Measurements from ENCODE around the gene DIAPH3. TPM values are rescaled to one million over a fixed set of nuclear protein-coding genes. Genes with fewer than 3 reads are reported as not detected.

DIAPH3 gene
- total RNA-seq, 2 experiments from 2014 or later = 24.0 to 24.3 TPM

DNA sequence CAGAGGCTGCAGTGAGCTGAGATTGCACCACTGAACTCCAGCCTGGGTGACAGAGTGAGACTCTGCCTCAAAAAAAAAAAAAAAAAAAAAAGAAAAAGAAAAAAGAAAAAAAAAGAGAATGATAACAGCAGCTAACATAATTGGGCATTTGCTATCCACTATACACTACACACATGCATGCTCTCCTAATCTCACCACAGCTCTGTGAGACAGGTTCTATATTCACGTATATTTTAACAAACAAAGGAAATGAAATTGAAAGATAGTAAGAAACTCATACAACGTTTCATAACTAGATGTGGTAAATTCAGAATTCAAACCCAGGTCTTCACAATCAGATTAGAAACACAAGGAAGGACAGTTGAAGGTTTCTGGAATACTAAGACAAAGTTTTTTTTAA, 265.7 kb downstream of the DIAPH3 start:
- Mint-ChIP-seq H3K27ac (no peak overlapping the region), H3K4me1 (ENCODE audit: low read depth) (no peaks in the 10 kb centered on the region), H3K4me3 (no peak overlapping the region), H3K27me3 (ENCODE audit: low read depth) (no peaks in the 10 kb centered on the region), H3K9me3 (no peaks in the 10 kb centered on the region), H3K36me3 (ENCODE audit: low read depth) (no peaks in the 10 kb centered on the region)
- no peak for DNase-seq
- intact Hi-C loops (cut with micrococcal nuclease) = no loop called here
- CTCF ChIA-PET = no interaction called here

DNA sequence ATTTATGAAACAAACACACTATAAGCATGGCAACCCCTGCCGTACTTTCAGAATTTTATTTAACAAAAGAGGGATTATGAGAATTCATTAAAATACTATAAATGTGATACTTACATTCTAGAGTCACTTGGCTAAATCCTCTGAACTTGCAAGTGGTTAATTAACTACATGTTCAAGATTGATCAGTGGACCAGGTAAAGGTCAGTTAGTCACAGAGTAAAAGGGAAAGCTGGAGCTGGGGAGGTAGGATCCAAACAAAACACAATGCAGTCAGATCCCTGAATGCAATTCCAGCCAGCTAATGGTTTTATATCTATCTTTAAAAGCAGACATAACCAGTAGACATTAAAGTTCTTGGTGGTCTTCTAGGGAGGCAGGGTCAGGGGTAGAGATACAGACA, 270.5 kb downstream of the DIAPH3 start:
- intact Hi-C loops (cut with micrococcal nuclease) = no loop called here

DNA sequence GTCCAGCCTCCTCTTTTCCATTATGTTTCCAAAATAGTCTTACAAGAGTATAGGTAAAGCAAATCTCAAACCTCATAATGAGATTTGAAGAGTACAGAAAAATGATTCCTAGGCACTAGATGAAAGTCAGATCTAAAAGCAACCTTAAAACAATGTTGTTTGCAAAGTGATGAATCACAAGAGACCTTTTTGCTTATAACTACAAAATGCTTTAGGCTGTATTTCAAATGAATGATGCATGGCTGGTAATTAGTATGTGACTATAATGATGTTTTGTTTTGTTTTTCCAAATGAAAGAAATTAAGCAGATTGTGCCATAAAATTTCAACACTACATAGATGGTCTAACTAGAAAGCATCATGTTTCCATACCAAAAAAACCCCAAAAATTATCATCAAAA, 272.7 kb downstream of the DIAPH3 start:
- no peaks in the 10 kb centered on the region for H3K27me3 Mint-ChIP-seq (ENCODE audit: low read depth)
- no peak overlapping the region for H3K27ac Mint-ChIP-seq

More for the DNA sequence above, 270.5 kb downstream of the DIAPH3 start:
- Mint-ChIP-seq H3K4me3 (no peak overlapping the region), H3K36me3 (ENCODE audit: low read depth) (no peaks in the 10 kb centered on the region), H3K27ac (no peak overlapping the region), H3K4me1 (ENCODE audit: low read depth) (no peaks in the 10 kb centered on the region), H3K27me3 (ENCODE audit: low read depth) (no peaks in the 10 kb centered on the region), H3K9me3 (no peaks in the 10 kb centered on the region)
- no peak for DNase-seq
- CTCF ChIA-PET = no interaction called here

DNA sequence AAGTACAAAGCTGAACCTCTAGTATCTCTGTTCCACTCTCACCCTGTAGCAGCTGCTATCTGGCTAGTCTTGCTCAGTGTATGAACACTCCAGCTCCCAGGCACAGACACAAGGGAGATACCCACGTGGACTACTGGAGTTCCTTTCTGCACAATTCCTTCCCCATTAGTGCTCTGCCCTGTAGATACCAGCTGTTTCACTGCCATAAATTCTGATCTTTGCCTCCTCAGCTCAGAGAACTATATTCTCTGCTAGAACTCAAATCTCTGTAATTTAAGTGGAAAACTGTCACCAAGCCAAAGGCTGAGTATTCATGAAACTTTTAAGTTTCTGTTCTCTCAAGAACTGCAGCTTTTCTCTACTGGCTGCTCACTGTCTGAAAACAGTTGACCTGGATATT, 273.7 kb downstream of the DIAPH3 start:
- H3K27ac Mint-ChIP-seq = no peak overlapping the region
- H3K4me1 Mint-ChIP-seq (ENCODE audit: low read depth) = no peaks in the 10 kb centered on the region
- H3K9me3 Mint-ChIP-seq = no peaks in the 10 kb centered on the region
- no peak for DNase-seq
- no peak overlapping the region for H3K4me3 Mint-ChIP-seq
- CTCF ChIA-PET = no interaction called here
- intact Hi-C loops (cut with micrococcal nuclease) = no loop called here
- H3K36me3 Mint-ChIP-seq (ENCODE audit: low read depth) = no peaks in the 10 kb centered on the region
- H3K27me3 Mint-ChIP-seq (ENCODE audit: low read depth) = no peaks in the 10 kb centered on the region

More for the DNA sequence above, 272.7 kb downstream of the DIAPH3 start:
- DNase-seq = no peak
- CTCF ChIA-PET = no interaction called here
- H3K9me3 Mint-ChIP-seq = no peaks in the 10 kb centered on the region
- no peaks in the 10 kb centered on the region for H3K36me3 Mint-ChIP-seq (ENCODE audit: low read depth)
- intact Hi-C loops (cut with micrococcal nuclease) = no loop called here
- H3K4me3 Mint-ChIP-seq = no peak overlapping the region
- no peaks in the 10 kb centered on the region for H3K4me1 Mint-ChIP-seq (ENCODE audit: low read depth)

DNA sequence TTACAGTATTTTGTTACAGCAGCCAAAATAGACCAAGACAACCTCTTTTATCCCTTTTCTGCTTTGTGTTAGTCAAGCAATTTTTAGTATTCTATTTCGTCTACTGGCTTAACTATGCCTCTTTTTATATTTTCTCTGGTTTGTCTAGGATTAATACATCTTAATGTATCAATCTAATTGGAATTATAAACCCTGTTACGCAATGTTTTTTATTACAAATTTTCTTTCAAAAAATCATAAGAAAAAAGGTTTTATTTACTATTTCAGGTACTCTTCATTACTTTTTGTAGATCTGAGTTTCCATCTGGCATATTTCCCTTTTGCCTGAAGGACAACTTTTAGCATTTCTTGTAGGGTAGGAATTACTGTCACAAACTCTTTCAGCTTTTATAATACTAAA, 275.3 kb downstream of the DIAPH3 start:
- Mint-ChIP-seq H3K4me3 (no peak overlapping the region), H3K27me3 (ENCODE audit: low read depth) (no peaks in the 10 kb centered on the region), H3K36me3 (ENCODE audit: low read depth) (no peaks in the 10 kb centered on the region), H3K4me1 (ENCODE audit: low read depth) (no peaks in the 10 kb centered on the region), H3K9me3 (no peaks in the 10 kb centered on the region), H3K27ac (no peak overlapping the region)
- intact Hi-C loops (cut with micrococcal nuclease) = no loop called here
- DNase-seq = no peak
- CTCF ChIA-PET = no interaction called here

DNA sequence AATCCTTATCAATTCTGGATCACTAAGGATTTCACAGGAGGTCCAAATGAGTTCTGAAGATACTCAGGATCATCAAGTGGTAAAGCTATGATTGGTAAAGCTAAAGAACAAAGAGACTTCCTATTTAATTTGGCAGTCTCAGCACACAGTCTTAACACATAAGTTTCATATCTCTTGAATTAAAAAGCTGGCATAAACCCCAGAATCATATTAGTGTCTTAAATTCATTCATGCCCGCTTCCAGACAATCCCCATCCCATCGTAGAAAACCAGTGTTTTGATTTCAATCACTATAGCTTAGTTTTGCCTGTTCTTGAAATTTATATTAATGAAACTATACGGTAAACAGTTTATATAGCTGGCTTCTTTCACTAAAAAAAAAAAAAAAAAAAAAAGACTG, 278.7 kb downstream of the DIAPH3 start:
- intact Hi-C loops (cut with micrococcal nuclease) = no loop called here
- DNase-seq = no peak
- no peak overlapping the region for H3K4me3 Mint-ChIP-seq
- H3K27me3 Mint-ChIP-seq (ENCODE audit: low read depth) = no peaks in the 10 kb centered on the region
- no peaks in the 10 kb centered on the region for H3K9me3 Mint-ChIP-seq
- H3K36me3 Mint-ChIP-seq (ENCODE audit: low read depth) = no peaks in the 10 kb centered on the region
- H3K4me1 Mint-ChIP-seq (ENCODE audit: low read depth) = no peaks in the 10 kb centered on the region
- no peak overlapping the region for H3K27ac Mint-ChIP-seq
- CTCF ChIA-PET = no interaction called here

DNA sequence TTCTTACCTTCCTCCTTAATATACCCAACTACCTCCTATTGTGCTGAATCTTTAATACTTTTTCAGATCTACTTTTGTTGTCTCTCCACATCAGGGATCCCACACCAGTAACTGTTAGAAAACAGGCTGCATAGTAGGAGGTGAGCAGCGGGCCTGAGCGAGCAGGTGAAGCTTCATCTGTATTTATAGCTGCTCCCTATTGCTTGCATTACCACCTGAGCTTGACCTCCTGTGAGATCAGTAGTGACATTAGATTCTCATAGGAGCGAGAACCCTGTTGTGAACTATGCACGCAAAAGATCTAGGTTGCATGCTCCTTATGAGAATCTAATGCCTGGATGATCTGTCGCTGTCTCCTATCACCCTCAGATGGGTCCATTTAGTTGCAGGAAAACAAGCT, 279.8 kb downstream of the DIAPH3 start:
- CTCF ChIA-PET = interaction anchor here (0.6 kb wide), 1 partner anchor 240 kb away, joined by 3 read pairs; no protein-coding TSS in a partner anchor

DNA sequence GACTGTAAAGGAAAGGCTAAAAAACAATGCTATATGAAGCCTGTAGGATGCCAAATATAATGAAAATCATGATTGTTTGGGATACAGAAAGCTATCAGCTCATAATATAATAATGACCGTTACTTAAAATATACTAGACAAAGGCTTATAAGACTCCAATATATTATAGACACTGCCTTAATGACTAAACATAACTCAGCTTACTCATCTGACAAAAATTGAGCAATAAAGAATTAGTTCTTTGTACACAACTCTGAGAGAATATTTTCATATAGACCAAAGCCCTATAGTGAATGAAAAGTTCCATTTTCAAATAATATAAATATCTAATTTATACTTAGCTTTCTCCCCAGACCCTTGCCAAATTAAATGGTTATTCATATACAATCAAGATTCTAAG, 283.3 kb downstream of the DIAPH3 start:
- H3K4me1 Mint-ChIP-seq (ENCODE audit: low read depth) = no peaks in the 10 kb centered on the region
- no peak overlapping the region for H3K4me3 Mint-ChIP-seq
- no peak for DNase-seq
- no peaks in the 10 kb centered on the region for H3K27me3 Mint-ChIP-seq (ENCODE audit: low read depth)
- H3K36me3 Mint-ChIP-seq (ENCODE audit: low read depth) = no peaks in the 10 kb centered on the region
- H3K9me3 Mint-ChIP-seq = no peaks in the 10 kb centered on the region
- no peak overlapping the region for H3K27ac Mint-ChIP-seq
- intact Hi-C loops (cut with micrococcal nuclease) = no loop called here
- CTCF ChIA-PET = no interaction called here

More for the DNA sequence above, 279.8 kb downstream of the DIAPH3 start:
- no peaks in the 10 kb centered on the region for H3K4me1 Mint-ChIP-seq (ENCODE audit: low read depth)
- no peaks in the 10 kb centered on the region for H3K36me3 Mint-ChIP-seq (ENCODE audit: low read depth)
- H3K27ac Mint-ChIP-seq = no peak overlapping the region
- intact Hi-C loops (cut with micrococcal nuclease) = no loop called here
- no peaks in the 10 kb centered on the region for H3K9me3 Mint-ChIP-seq
- DNase-seq = no peak
- no peaks in the 10 kb centered on the region for H3K27me3 Mint-ChIP-seq (ENCODE audit: low read depth)
- H3K4me3 Mint-ChIP-seq = no peak overlapping the region

DNA sequence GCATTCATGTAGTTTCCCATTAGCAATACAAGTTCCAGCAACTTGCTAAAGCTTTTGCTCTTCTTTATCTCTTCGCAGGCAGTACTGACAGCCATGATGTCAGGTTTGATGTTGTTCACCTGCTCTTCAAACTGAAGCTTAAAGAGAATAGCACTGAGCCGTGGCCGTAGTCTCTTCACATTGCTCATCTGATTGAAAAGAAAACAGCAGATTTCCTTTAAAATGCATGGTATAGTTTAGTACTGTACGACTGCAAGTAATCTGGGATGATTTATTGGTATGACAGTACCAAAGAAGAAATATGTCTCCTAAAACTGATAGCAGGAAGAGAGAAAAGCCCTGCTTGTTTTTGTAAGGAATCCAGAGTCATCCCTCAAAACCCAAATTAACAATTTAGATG, 284.4 kb downstream of the DIAPH3 start:
- Mint-ChIP-seq H3K27me3 (ENCODE audit: low read depth) (no peaks in the 10 kb centered on the region), H3K4me3 (no peak overlapping the region), H3K27ac (no peak overlapping the region), H3K9me3 (no peaks in the 10 kb centered on the region), H3K36me3 (ENCODE audit: low read depth) (no peaks in the 10 kb centered on the region), H3K4me1 (ENCODE audit: low read depth) (no peaks in the 10 kb centered on the region)
- intact Hi-C loops (cut with micrococcal nuclease) = no loop called here
- no peak for DNase-seq
- CTCF ChIA-PET = no interaction called here

DNA sequence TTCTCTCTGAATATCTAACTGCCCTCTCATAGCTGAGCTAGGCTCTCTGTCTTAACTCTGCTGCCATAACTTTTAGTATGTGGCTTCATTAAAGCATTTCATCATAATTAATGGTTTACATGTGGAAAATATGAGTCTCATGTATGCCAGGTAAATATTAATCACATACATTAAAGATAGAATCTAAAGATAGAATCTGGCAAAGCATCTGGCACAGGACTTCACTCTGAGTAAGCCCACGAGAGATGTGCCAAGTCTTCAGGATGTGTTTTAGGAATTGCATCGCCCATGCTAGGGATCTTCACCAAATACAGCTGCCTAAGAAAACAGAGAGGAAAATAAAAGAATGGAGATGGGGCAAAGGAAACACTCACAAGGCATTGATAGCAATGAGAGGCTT, 285.8 kb downstream of the DIAPH3 start:
- CTCF ChIA-PET = no interaction called here
- no peaks in the 10 kb centered on the region for H3K27me3 Mint-ChIP-seq (ENCODE audit: low read depth)
- H3K9me3 Mint-ChIP-seq = no peaks in the 10 kb centered on the region
- no peak overlapping the region for H3K4me3 Mint-ChIP-seq
- no peak overlapping the region for H3K27ac Mint-ChIP-seq
- no peaks in the 10 kb centered on the region for H3K4me1 Mint-ChIP-seq (ENCODE audit: low read depth)
- DNase-seq = no peak
- H3K36me3 Mint-ChIP-seq (ENCODE audit: low read depth) = no peaks in the 10 kb centered on the region
- intact Hi-C loops (cut with micrococcal nuclease) = no loop called here

DNA sequence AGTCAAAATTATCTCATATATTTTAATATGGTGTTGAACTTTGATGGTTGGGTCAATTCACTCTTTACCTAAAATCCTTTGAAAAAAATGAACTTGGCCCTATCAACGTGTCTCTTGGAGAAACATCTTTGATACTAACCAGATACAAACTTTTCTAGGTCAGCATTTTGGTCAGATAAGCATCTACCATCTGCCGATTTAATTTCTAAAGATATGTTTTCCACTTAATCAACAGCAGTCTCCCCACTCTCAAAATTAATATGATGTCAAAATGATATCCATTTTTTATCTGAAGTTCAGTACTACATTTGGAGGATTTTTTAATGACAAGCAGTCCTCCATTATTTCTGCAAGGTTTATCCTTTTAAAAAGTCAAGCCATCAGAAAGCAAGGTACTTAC, 288.8 kb downstream of the DIAPH3 start:
- intact Hi-C loops (cut with micrococcal nuclease) = no loop called here
- CTCF ChIA-PET = no interaction called here

DNA sequence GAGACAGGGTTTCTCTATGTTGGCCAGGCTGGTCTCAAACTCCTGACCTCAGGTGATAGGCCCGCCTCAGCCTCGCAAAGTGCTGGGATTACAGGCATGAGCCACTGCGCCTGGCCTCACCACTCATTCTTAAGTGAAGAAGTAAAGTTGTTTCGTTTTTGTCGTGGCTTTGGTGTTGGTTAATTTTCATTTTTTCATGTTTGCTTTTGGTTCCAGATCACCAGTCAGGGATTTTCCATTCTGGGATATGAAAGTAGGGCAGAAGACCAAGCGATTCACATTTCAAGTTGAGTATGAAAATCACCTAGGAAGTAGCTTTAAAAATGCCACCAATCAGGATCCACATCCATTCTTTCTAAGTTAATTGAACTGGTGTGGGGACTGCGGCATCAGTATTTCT, 289.9 kb downstream of the DIAPH3 start:
- no peak for DNase-seq
- H3K4me3 Mint-ChIP-seq = no peak overlapping the region

More for the DNA sequence above, 288.8 kb downstream of the DIAPH3 start:
- Mint-ChIP-seq H3K27me3 (ENCODE audit: low read depth) (no peaks in the 10 kb centered on the region), H3K4me3 (no peak overlapping the region), H3K27ac (no peak overlapping the region), H3K9me3 (no peaks in the 10 kb centered on the region), H3K4me1 (ENCODE audit: low read depth) (no peaks in the 10 kb centered on the region), H3K36me3 (ENCODE audit: low read depth) (no peaks in the 10 kb centered on the region)
- DNase-seq = no peak

DNA sequence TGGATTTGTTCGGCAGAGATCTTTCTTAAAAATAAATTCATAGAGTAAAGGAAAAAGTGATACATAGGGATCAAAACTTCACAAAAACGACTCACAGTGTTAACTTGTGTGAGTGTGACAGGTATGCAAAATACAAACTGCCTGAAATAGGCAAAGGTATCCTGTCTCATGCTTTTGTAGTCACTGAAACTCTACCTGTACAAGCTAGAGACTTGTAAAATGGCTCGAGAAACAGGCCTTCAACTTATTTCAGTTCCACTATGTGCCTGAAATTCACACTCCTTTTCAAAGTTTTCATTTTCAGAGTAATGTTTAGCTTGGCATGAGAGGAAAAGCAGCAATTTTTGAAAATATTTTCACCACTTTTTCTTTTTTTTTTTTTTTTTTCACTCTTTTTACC, 290.4 kb downstream of the DIAPH3 start:
- Mint-ChIP-seq H3K9me3 (no peaks in the 10 kb centered on the region), H3K27ac (no peak overlapping the region), H3K36me3 (ENCODE audit: low read depth) (no peaks in the 10 kb centered on the region), H3K4me1 (ENCODE audit: low read depth) (no peaks in the 10 kb centered on the region), H3K4me3 (no peak overlapping the region), H3K27me3 (ENCODE audit: low read depth) (no peaks in the 10 kb centered on the region)
- intact Hi-C loops (cut with micrococcal nuclease) = no loop called here
- CTCF ChIA-PET = no interaction called here
- DNase-seq = no peak

More for the DNA sequence above, 289.9 kb downstream of the DIAPH3 start:
- intact Hi-C loops (cut with micrococcal nuclease) = no loop called here
- H3K36me3 Mint-ChIP-seq (ENCODE audit: low read depth) = no peaks in the 10 kb centered on the region
- no peaks in the 10 kb centered on the region for H3K9me3 Mint-ChIP-seq
- CTCF ChIA-PET = no interaction called here
- no peaks in the 10 kb centered on the region for H3K4me1 Mint-ChIP-seq (ENCODE audit: low read depth)
- H3K27ac Mint-ChIP-seq = no peak overlapping the region
- no peaks in the 10 kb centered on the region for H3K27me3 Mint-ChIP-seq (ENCODE audit: low read depth)

DNA sequence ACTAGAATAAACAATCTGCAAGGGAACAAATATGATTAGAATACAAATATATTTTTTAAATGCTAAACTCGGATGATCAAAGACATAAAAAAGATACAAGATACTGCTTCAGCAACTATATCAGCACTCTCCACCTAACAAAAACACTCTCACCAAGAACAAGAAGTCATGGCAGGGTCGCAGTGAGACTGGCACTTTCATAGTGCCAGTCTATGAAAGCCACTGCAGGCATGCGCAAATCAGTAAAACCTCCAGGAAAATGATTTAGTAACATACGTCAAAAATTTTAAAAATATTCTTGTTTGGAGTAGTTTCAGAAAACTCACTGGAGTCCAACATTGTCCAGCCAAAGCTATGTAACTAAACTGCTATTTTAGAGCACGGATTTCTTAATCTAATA, 295.9 kb downstream of the DIAPH3 start:
- CTCF ChIA-PET = no interaction called here
- intact Hi-C loops (cut with micrococcal nuclease) = no loop called here
- Mint-ChIP-seq H3K27ac (no peak overlapping the region), H3K36me3 (ENCODE audit: low read depth) (no peaks in the 10 kb centered on the region), H3K4me3 (no peak overlapping the region), H3K27me3 (ENCODE audit: low read depth) (no peaks in the 10 kb centered on the region), H3K9me3 (no peaks in the 10 kb centered on the region), H3K4me1 (ENCODE audit: low read depth) (no peaks in the 10 kb centered on the region)
- no peak for DNase-seq
